ENCODE measurements around the gene HTRA3.

HTRA3 gene

GRCh38 chr4:8322794-8323704 is 53.5 kb downstream of the HTRA3 start:
- H3K36me3 Mint-ChIP-seq (ENCODE audit: low read depth), result no peaks in the 10 kb centered on the region
- TF ChIP-seq CTCF (IDR thresholded peaks at IDR 0.05; ENCODE audit: unreplicated experiment in 3 of 3), result no peak
- H3K4me1 Mint-ChIP-seq, result peaks cover 20% of the 10 kb centered on the region
- no peak overlapping the region for H3K27ac Mint-ChIP-seq
- no peak overlapping the region for H3K4me3 Mint-ChIP-seq
- peaks cover 24% of the 10 kb centered on the region for H3K9me3 Mint-ChIP-seq
- H3K27me3 Mint-ChIP-seq (ENCODE audit: low read depth), result no peaks in the 10 kb centered on the region

GRCh38 chr4:8323947-8324555 is 54.5 kb downstream of the HTRA3 start:
- Mint-ChIP-seq H3K9me3 (peaks cover 24% of the 10 kb centered on the region), H3K27me3 (ENCODE audit: low read depth) (no peaks in the 10 kb centered on the region), H3K36me3 (ENCODE audit: low read depth) (no peaks in the 10 kb centered on the region), H3K4me3 (no peak overlapping the region), H3K4me1 (peaks cover 15% of the 10 kb centered on the region), H3K27ac (no peak overlapping the region)
- no peak for TF ChIP-seq CTCF (IDR thresholded peaks at IDR 0.05; ENCODE audit: unreplicated experiment in 3 of 3)

- no peaks in the 10 kb centered on the region for H3K27me3 Mint-ChIP-seq (ENCODE audit: low read depth)
- H3K9me3 Mint-ChIP-seq, result peaks cover 24% of the 10 kb centered on the region
- TF ChIP-seq CTCF (IDR thresholded peaks at IDR 0.05; ENCODE audit: unreplicated experiment in 3 of 3), result no peak
- no peak overlapping the region for H3K27ac Mint-ChIP-seq
- peaks cover 8% of the 10 kb centered on the region for H3K4me1 Mint-ChIP-seq
- H3K36me3 Mint-ChIP-seq (ENCODE audit: low read depth), result no peaks in the 10 kb centered on the region
- no peak overlapping the region for H3K4me3 Mint-ChIP-seq
These were observed 55.2 kb downstream of the HTRA3 start for GRCh38 chr4:8324640-8325239.

- peaks cover 1% of the 10 kb centered on the region for H3K4me1 Mint-ChIP-seq
- TF ChIP-seq CTCF (IDR thresholded peaks at IDR 0.05; ENCODE audit: unreplicated experiment in 3 of 3), result no peak
- peaks cover 24% of the 10 kb centered on the region for H3K9me3 Mint-ChIP-seq
- no peak overlapping the region for H3K4me3 Mint-ChIP-seq
- H3K27me3 Mint-ChIP-seq (ENCODE audit: low read depth), result no peaks in the 10 kb centered on the region
- H3K27ac Mint-ChIP-seq, result no peak overlapping the region
- H3K36me3 Mint-ChIP-seq (ENCODE audit: low read depth), result no peaks in the 10 kb centered on the region
These were observed 55.9 kb downstream of the HTRA3 start for GRCh38 chr4:8325291-8325973.

- H3K27me3 Mint-ChIP-seq (ENCODE audit: low read depth), result no peaks in the 10 kb centered on the region
These were observed 56.7 kb downstream of the HTRA3 start for GRCh38 chr4:8326206-8326605.

More at GRCh38 chr4:8326206-8326605, 56.7 kb downstream of the HTRA3 start:
- Mint-ChIP-seq H3K9me3 (peaks cover 24% of the 10 kb centered on the region), H3K4me1 (peaks cover 5% of the 10 kb centered on the region), H3K36me3 (ENCODE audit: low read depth) (no peaks in the 10 kb centered on the region), H3K4me3 (no peak overlapping the region), H3K27ac (peak overlapping the region in 1 of 3 experiments; percentile 23)
- no peak for TF ChIP-seq CTCF (IDR thresholded peaks at IDR 0.05; ENCODE audit: unreplicated experiment in 3 of 3)

Measured in nephron (organoid).